ENCODE results near the gene TRIM59. TPM values are rescaled to one million over a fixed set of nuclear protein-coding genes. Genes with fewer than 3 reads are reported as not detected.

Gene TRIM59
- total and polyA plus RNA-seq, 2 donors (not counting 1 experiment from before 2014, with no cell fraction given), result 5.0 to 22.0 TPM

GRCh38 chr3:160409812-160410610, 39.6 kb downstream of the TRIM59 start:
- ATAC-seq (ENCODE audit: low read depth), result no peak
- Histone ChIP-seq H3K79me2 (ENCODE audit: control insufficient read depth, insufficient read depth, low read length) (peaks cover 23% of the 10 kb centered on the region), H3K27me3 (replicated peaks in 1 of 4; ENCODE audit: control extremely low read depth in 1 of 4, control insufficient read depth in 3 of 4, insufficient read depth in 4 of 4, low read length in 3 of 4) (no peaks in the 10 kb centered on the region), H3K27ac (ENCODE audit: low read length in 2 of 2) (no peak overlapping the region), H3K4me3 (ENCODE audit: control extremely low read depth in 1 of 5, extremely low read depth in 1 of 5, insufficient read depth in 1 of 5, low read depth in 2 of 5, low read length in 4 of 5) (no peak overlapping the region), H4K20me1 (ENCODE audit: control insufficient read depth, insufficient read depth, low read length, poor library complexity, severe bottlenecking) (no peaks in the 10 kb centered on the region), H3K9me3 (ENCODE audit: control extremely low read depth in 1 of 3, control insufficient read depth in 2 of 3, insufficient read depth in 1 of 3, low read length in 2 of 3) (no peaks in the 10 kb centered on the region), H2AFZ (ENCODE audit: insufficient read depth, low read depth, low read length, poor library complexity, severe bottlenecking) (no peak overlapping the region), H3K9ac (ENCODE audit: low read length) (no peak overlapping the region), H3K36me3 (replicated peaks in 1 of 2; ENCODE audit: control extremely low read depth in 1 of 2, control insufficient read depth in 1 of 2, extremely low read depth in 1 of 2, insufficient read depth in 2 of 2, low read length in 1 of 2) (peaks cover 1 to 17% of the 10 kb centered on the region in 2 experiments), H3K4me1 (ENCODE audit: control insufficient read depth in 2 of 2, insufficient read depth in 2 of 2, low read length in 2 of 2) (no peaks in the 10 kb centered on the region), H3K4me2 (replicated peaks; ENCODE audit: low read depth, low read length, poor library complexity, severe bottlenecking) (no peak overlapping the region)
- intact Hi-C loops (cut with micrococcal nuclease), result loop anchor here (10.0 kb wide), 1 partner anchor 185 kb away; the partner anchor contains the start of gene C3orf80
- H3K4me3 Mint-ChIP-seq, result no peak overlapping the region
- 88% methylated on average over 4 of the region's 10 CpGs for WGBS (ENCODE audit: insufficient coverage)
- no peak overlapping the region for H3K27ac Mint-ChIP-seq
- TF ChIP-seq EZH2 (IDR thresholded peaks at IDR 0.05; ENCODE audit: borderline replicate concordance, insufficient read depth, low read depth, low read length, poor library complexity, severe bottlenecking), result no peak
- no peak for TF ChIP-seq CTCF (IDR thresholded peaks at IDR 0.05)
- POLR2A ChIA-PET, result interaction anchor here (0.5 to 0.7 kb wide), 2 partner anchors 40 to 146 kb away, joined by 3 to 5 read pairs; no protein-coding TSS in a partner anchor
- no peaks in the 10 kb centered on the region for H3K9me3 Mint-ChIP-seq (ENCODE audit: insufficient read depth)
- no peaks in the 10 kb centered on the region for H3K4me1 Mint-ChIP-seq
- DNase-seq, result no peak
- CTCF ChIA-PET, result interaction anchor here (0.5 to 9.7 kb wide), 7 partner anchors 45 to 1600 kb away, joined by 3 to 100 read pairs (median 4); partner anchors contain the start of gene IL12A
- no peaks in the 10 kb centered on the region for H3K27me3 Mint-ChIP-seq

All from B cell (primary cell).